Measurements from ENCODE around the gene ZNF224.
A peak's percentile ranks its signal among the peaks of the same experiment; 100 is the strongest.
"Not testable (repeated sequence)": the region's sequence is repeated elsewhere in the genome, so short reads cannot be mapped to it uniquely, and the experiment has no call there.

Gene ZNF224

DNA sequence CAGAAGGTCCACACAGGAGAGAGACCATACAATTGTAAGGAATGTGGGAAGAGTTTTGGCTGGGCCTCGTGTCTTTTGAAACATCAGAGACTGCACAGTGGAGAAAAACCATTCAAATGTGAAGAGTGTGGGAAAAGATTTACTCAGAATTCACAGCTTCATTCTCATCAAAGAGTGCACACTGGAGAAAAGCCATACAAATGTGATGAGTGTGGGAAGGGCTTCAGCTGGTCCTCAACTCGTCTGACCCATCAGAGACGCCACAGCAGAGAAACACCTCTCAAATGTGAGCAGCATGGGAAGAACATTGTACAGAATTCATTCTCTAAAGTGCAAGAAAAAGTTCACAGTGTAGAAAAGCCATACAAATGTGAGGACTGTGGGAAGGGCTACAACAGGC is 13.6 kb downstream of the ZNF224 start:
- DNase-seq (ENCODE audit: low read depth in 2 of 2): no peak
- TF ChIP-seq, protein P1, sequence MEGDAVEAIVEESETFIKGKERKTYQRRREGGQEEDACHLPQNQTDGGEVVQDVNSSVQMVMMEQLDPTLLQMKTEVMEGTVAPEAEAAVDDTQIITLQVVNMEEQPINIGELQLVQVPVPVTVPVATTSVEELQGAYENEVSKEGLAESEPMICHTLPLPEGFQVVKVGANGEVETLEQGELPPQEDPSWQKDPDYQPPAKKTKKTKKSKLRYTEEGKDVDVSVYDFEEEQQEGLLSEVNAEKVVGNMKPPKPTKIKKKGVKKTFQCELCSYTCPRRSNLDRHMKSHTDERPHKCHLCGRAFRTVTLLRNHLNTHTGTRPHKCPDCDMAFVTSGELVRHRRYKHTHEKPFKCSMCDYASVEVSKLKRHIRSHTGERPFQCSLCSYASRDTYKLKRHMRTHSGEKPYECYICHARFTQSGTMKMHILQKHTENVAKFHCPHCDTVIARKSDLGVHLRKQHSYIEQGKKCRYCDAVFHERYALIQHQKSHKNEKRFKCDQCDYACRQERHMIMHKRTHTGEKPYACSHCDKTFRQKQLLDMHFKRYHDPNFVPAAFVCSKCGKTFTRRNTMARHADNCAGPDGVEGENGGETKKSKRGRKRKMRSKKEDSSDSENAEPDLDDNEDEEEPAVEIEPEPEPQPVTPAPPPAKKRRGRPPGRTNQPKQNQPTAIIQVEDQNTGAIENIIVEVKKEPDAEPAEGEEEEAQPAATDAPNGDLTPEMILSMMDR (IDR thresholded peaks at IDR 0.05; ENCODE audit: low read depth, low read length): no peak
- no peak overlapping the region for H3K4me3 ChIP-seq (replicated peaks in 1 of 2; ENCODE audit: low read depth in 2 of 2, low read length in 2 of 2)

- DNase-seq (ENCODE audit: low read depth in 2 of 2): no peak
- TF ChIP-seq, protein P1 (IDR thresholded peaks at IDR 0.05; ENCODE audit: low read depth, low read length): no peak
- no peak overlapping the region for H3K4me3 ChIP-seq (replicated peaks in 1 of 2; ENCODE audit: low read depth in 2 of 2, low read length in 2 of 2)
Observed at GRCh38 chr19:44109458-44109857, 15.3 kb downstream of the ZNF224 start.

DNA sequence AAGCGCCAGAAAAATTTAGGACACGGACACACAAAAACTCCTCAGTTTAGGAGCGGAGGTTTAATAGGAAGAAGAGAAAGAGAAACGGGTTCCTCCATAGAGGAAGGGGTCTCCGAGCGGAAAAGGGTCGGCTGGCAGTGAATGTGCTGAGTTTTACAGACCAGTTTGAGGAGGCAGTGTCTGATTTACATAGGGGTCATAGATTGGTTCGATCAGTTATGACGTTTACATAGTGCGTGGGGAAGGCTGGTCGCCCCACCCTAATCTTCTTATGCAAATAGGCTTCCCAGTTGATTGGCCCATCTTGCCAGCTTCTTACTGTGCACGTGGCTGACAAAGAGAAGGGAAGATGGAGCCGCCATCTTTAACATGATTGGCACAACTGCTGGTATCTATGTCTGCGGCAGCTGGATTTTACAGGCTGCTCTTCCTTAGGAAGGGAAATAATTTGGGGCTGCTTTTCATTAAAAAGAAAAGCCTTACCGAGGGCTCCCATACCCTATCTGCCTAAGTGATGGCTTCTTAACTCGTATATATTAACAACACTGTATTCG is 17.8 kb downstream of the ZNF224 start:
- H3K4me3 ChIP-seq (replicated peaks in 1 of 2; ENCODE audit: low read depth in 2 of 2, low read length in 2 of 2): peak overlapping the region; percentile 81 to 91
- TF ChIP-seq, protein P1 (IDR thresholded peaks at IDR 0.05; ENCODE audit: low read depth, low read length): no peak
- peak; percentile 87 to 94 for DNase-seq (ENCODE audit: low read depth in 2 of 2)

GRCh38 chr19:44112802-44113137 is 18.6 kb downstream of the ZNF224 start:
- TF ChIP-seq, protein P1 (IDR thresholded peaks at IDR 0.05; ENCODE audit: low read depth, low read length): no peak
- DNase-seq (ENCODE audit: low read depth in 2 of 2): no peak
- H3K4me3 ChIP-seq (replicated peaks in 1 of 2; ENCODE audit: low read depth in 2 of 2, low read length in 2 of 2): peak overlapping the region; percentile 81 to 91

DNA sequence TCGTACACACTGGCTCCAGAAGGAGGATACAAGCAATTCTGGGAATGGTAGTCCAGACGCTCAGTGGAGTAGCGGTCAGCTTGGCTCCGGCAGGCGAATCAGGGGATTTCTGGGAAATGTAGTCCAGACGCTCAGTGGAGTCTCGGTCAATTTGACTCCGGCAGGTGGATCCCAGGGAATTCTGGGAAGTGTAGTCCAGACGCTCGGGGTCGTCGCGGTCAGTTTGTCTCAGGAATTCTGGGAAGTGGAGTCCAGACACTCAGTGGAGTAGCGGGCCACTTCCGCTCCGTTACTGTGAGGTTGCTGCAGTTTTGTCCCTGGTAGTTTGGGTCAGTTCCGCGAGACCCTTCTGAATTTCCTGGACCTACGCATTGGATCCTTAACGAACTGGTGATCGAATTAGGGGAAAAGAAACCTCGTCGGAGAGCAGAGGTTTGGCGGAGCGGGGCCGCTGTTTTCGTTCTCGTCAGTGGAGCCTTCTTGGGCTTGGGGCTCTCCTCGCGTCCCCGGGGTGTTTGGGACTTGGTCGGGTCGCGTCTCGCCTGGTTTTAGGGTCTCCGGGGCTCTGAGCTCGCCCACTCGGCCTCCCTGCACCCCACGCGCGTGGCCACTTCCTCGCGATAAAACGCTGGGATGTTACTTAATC is 19.1 kb downstream of the ZNF224 start, which contains the start of gene ZNF225:
ZNF225 (plus strand) TSS at position 262 of the 646 bp plus-strand sequence. CDS start 2,429 bp downstream, outside the sequence.
- peak; percentile 99 for DNase-seq (ENCODE audit: low read depth in 2 of 2)
- TF ChIP-seq, protein P1 (IDR thresholded peaks at IDR 0.05; ENCODE audit: low read depth, low read length): no peak
- peak within 1 kb of the TSS; percentile 81 to 91 for H3K4me3 ChIP-seq (replicated peaks in 1 of 2; ENCODE audit: low read depth in 2 of 2, low read length in 2 of 2)

DNA sequence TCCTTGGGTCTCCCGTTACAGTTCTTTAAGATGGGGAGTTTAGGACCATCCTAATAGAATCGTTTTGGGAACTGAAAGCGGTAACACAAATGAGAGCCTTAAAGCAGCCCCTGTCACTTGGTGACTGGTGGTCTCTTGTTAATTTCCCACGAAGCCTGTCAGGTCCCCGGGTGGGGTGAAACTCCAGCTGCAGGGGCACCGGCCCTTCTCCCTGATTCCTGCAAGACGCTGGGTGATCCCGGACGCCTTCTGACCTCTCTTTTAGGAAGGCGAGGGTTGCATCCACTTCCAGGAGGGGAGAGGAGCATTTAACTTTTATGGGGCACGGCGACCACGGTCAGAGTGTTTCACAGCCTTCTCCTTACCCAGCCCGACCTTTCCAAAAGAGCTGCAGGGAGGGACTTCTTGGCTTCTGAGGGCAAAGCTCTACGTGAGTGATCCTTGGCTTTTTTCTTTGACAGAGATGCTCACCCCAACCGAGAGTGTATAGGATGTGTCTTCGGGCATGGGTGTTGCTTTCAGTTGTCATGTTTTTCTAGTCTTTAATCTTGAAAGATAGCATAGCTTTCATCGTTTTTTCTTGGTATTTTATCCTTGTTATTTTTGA is 19.7 kb downstream of the ZNF224 start:
- no peak for DNase-seq (ENCODE audit: low read depth in 2 of 2)
- H3K4me3 ChIP-seq (replicated peaks in 1 of 2; ENCODE audit: low read depth in 2 of 2, low read length in 2 of 2): peak overlapping the region; percentile 81 to 91
- TF ChIP-seq, protein P1 (IDR thresholded peaks at IDR 0.05; ENCODE audit: low read depth, low read length): no peak

DNA sequence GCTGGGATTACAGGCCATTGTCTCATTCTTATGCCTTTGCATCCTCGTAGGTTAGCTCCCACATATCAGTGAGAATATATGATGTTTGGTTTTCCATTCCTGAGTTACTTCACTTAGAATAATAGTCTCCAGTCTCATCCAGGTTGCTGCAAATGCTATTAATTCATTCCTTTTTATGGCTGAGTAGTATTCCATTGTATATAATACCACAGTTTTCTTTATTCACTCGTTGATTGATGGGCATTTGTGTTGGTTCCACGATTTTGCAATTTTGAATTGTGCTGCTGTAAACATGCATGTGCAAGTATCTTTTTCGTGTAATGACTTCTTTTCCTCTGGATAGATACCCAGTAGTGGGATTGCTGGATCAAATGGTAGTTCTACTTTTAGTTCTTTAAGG is 27.0 kb downstream of the ZNF224 start:
- H3K4me3 ChIP-seq (replicated peaks in 1 of 2; ENCODE audit: low read depth in 2 of 2, low read length in 2 of 2); DNase-seq (ENCODE audit: low read depth in 2 of 2): not testable (repeated sequence)

Data from cardiac fibroblast (primary cell).